GM21528 (cell line): ENCODE results near the gene AVL9.
"Not testable (repeated sequence)": the region's sequence is repeated elsewhere in the genome, so short reads cannot be mapped to it uniquely, and the experiment has no call there.

Experiments
- ATAC-seq: cut with Tn5 transposase; IDR thresholded peaks from one replicate; pipeline ENCODE4 v1.9.1; 2021; ENCODE audit warnings: mild to moderate bottlenecking, moderate library complexity; ENCODE audit not compliant: unreplicated experiment, low FRiP score

Gene AVL9

GRCh38 chr7:32494946-32495297, 367 bp upstream of the AVL9 start:
- ATAC-seq, result peak; percentile 16

- ATAC-seq, result peak; percentile 4
Observed at GRCh38 chr7:32496052-32496813, 944 bp downstream of the AVL9 start.

- ATAC-seq, result not testable (repeated sequence)
Observed at GRCh38 chr7:32499755-32500154, 4.5 kb downstream of the AVL9 start.

- not testable (repeated sequence) for ATAC-seq
Observed at GRCh38 chr7:32500216-32500615, 4.9 kb downstream of the AVL9 start.

GRCh38 chr7:32500922-32501341, 5.6 kb downstream of the AVL9 start:
- peak; percentile 66 for ATAC-seq

- no peak for ATAC-seq
Observed at GRCh38 chr7:32501522-32501921, 6.2 kb downstream of the AVL9 start.

GRCh38 chr7:32502728-32503127, 7.4 kb downstream of the AVL9 start:
- no peak for ATAC-seq

GRCh38 chr7:32506266-32507054, 11.2 kb downstream of the AVL9 start:
- ATAC-seq, result no peak

- ATAC-seq, result no peak
Observed at GRCh38 chr7:32507414-32507813, 12.1 kb downstream of the AVL9 start.

- no peak for ATAC-seq
Observed at GRCh38 chr7:32511791-32512190, 16.5 kb downstream of the AVL9 start.

GRCh38 chr7:32513210-32513609, 17.9 kb downstream of the AVL9 start:
- no peak for ATAC-seq

- ATAC-seq, result peak; percentile 74
Observed at GRCh38 chr7:32515890-32516550, 20.7 kb downstream of the AVL9 start.

- no peak for ATAC-seq
Observed at GRCh38 chr7:32516551-32517100, 21.3 kb downstream of the AVL9 start.

- ATAC-seq, result no peak
Observed at GRCh38 chr7:32518534-32519140, 23.3 kb downstream of the AVL9 start.

GRCh38 chr7:32519763-32520162, 24.5 kb downstream of the AVL9 start:
- no peak for ATAC-seq

- no peak for ATAC-seq
Observed at GRCh38 chr7:32522746-32523530, 27.6 kb downstream of the AVL9 start.

GRCh38 chr7:32524631-32525030, 29.3 kb downstream of the AVL9 start:
- ATAC-seq, result no peak

GRCh38 chr7:32525839-32526238, 30.6 kb downstream of the AVL9 start:
- no peak for ATAC-seq

- no peak for ATAC-seq
Observed at GRCh38 chr7:32531402-32531801, 36.1 kb downstream of the AVL9 start.

GRCh38 chr7:32532086-32532485, 36.8 kb downstream of the AVL9 start:
- no peak for ATAC-seq
